Liver (tissue), 9 donors: ENCODE data around the gene CMPK1. TPM values are rescaled to one million over a fixed set of nuclear protein-coding genes. Genes with fewer than 3 reads are reported as not detected.

Experiments
- DNase-seq: peaks from one replicate; pipeline ENCODE4 v3.0.0-alpha.2; 2017; ENCODE audit warnings: low spot score
- H3K27ac ChIP-seq, 2 donors: one replicate each; pipeline ENCODE4 v1.7.0; 2013; ENCODE audit warnings: inconsistent platforms in 2 of 2, low read length in 2 of 2, control low read depth in 1 of 2, low read depth in 1 of 2, mild to moderate bottlenecking in 1 of 2
- H3K27me3 ChIP-seq, 4 donors: one replicate each; pipeline versions ENCODE4 v1.6.1 to v1.7.0; 2013; ENCODE audit warnings: low read length in 3 of 4, inconsistent platforms in 1 of 4, mild to moderate bottlenecking in 1 of 4, moderate library complexity in 1 of 4; ENCODE audit not compliant: control insufficient read depth in 4 of 4, insufficient read depth in 4 of 4
- H3K36me3 ChIP-seq, 4 donors: one replicate each; pipeline versions ENCODE4 v1.6.1 to v1.7.0; 2013; ENCODE audit warnings: low read length in 3 of 4, mild to moderate bottlenecking in 3 of 4, low read depth in 1 of 4, moderate library complexity in 1 of 4; ENCODE audit not compliant: control insufficient read depth in 4 of 4, insufficient read depth in 3 of 4
- H3K4me1 ChIP-seq, 4 donors: one replicate each; pipeline versions ENCODE4 v1.6.1 to v1.7.0; 2013; ENCODE audit warnings: low read length in 3 of 4, mild to moderate bottlenecking in 3 of 4, moderate library complexity in 1 of 4; ENCODE audit not compliant: control insufficient read depth in 4 of 4, insufficient read depth in 4 of 4
- H3K4me3 ChIP-seq, 3 donors: one replicate each; pipeline versions ENCODE4 v1.6.1 to v1.7.0; 2013; ENCODE audit warnings: low read length in 3 of 3, control low read depth in 1 of 3, low read depth in 1 of 3, mild to moderate bottlenecking in 1 of 3
- H3K9ac ChIP-seq, 2 donors: one replicate each; pipeline ENCODE4 v1.7.0; 2013; ENCODE audit warnings: low read length in 2 of 2, mild to moderate bottlenecking in 2 of 2, moderate library complexity in 2 of 2, control low read depth in 1 of 2, low read depth in 1 of 2
- H3K9me3 ChIP-seq, 4 donors: one replicate each; pipeline versions ENCODE4 v1.6.1 to v1.7.0; 2013; ENCODE audit warnings: low read length in 3 of 4; ENCODE audit not compliant: control insufficient read depth in 4 of 4
- EGR1 ChIP-seq, 2 donors: IDR thresholded peaks; 2 replicates each; pipeline ENCODE4 v1.6.1; 2016 to 2018; ENCODE audit warnings: antibody characterized with exemption in 2 of 2, low read depth in 2 of 2
- FOXA2 ChIP-seq: IDR thresholded peaks from 2 replicates; pipeline ENCODE4 v1.6.1; 2016; ENCODE audit warnings: antibody characterized with exemption
- GABPA ChIP-seq, 2 donors: IDR thresholded peaks in 1 of 2; conservative IDR thresholded peaks in 1 of 2; 2 replicates each; pipeline ENCODE4 v1.6.1; 2016; ENCODE audit warnings: antibody characterized with exemption in 2 of 2, mild to moderate bottlenecking in 1 of 2, moderate library complexity in 1 of 2
- HNF4A ChIP-seq, 2 donors: conservative IDR thresholded peaks; 2 replicates each; pipeline ENCODE4 v1.6.1; 2016; ENCODE audit warnings: antibody characterized with exemption in 2 of 2, mild to moderate bottlenecking in 2 of 2
- HNF4G ChIP-seq: IDR thresholded peaks from 2 replicates; pipeline ENCODE4 v1.6.1; 2016; ENCODE audit warnings: antibody characterized with exemption
- JUND ChIP-seq, 2 donors: IDR thresholded peaks; 2 replicates each; pipeline ENCODE4 v1.6.1; 2016; ENCODE audit warnings: antibody characterized with exemption in 2 of 2
- RAD21 ChIP-seq, 2 donors: IDR thresholded peaks; 2 replicates each; pipeline ENCODE4 v1.6.1; 2016; ENCODE audit warnings: antibody characterized with exemption in 2 of 2, mild to moderate bottlenecking in 2 of 2
- REST ChIP-seq: IDR thresholded peaks from 2 replicates; pipeline ENCODE4 v1.6.1; 2016; ENCODE audit warnings: antibody characterized with exemption, mild to moderate bottlenecking
- RXRA ChIP-seq, 2 donors: IDR thresholded peaks; 2 replicates each; pipeline ENCODE4 v1.6.1; 2017 to 2018; ENCODE audit warnings: antibody characterized with exemption in 2 of 2, mild to moderate bottlenecking in 1 of 2
- SP1 ChIP-seq: IDR thresholded peaks from 2 replicates; pipeline ENCODE4 v1.6.1; 2018; ENCODE audit warnings: antibody characterized with exemption, mild to moderate bottlenecking
- TAF1 ChIP-seq: conservative IDR thresholded peaks from 2 replicates; pipeline ENCODE4 v1.6.1; 2016; ENCODE audit warnings: antibody characterized with exemption, mild to moderate bottlenecking
- YY1 ChIP-seq: IDR thresholded peaks from 2 replicates; pipeline ENCODE4 v1.6.1; 2016; ENCODE audit warnings: antibody characterized with exemption, mild to moderate bottlenecking
- ZBTB33 ChIP-seq: IDR thresholded peaks from 2 replicates; pipeline ENCODE4 v1.6.1; 2016; ENCODE audit warnings: antibody characterized with exemption
- WGBS: extraction: QIAGEN DNeasy Blood & Tissue Kit; methylation state at CpG from one replicate; pipeline ENCODE4 v1.1.7; 2013; 5-methylcytosine and 5-hydroxymethylcytosine counted together
- polyA plus RNA-seq, 2 donors: library from polyadenylated mRNA; stranded (reverse) in 1 of 2; unstranded in 1 of 2; fragments of 200-250 nt in 1 of 2; fragments of >200 nt in 1 of 2; fragmentation: Nextera tagmentation in 1 of 2; extraction: Ambion mirVana in 1 of 2; gene quantifications; one replicate each; pipeline versions ENCODE4 v1.2.1 to v1.2.3, GENCODE V29; 2013 to 2015
- total RNA-seq, 2 donors: library from RNA; depleted of rRNA; stranded (reverse); fragments of >200 nt; gene quantifications; one replicate each; pipeline ENCODE4 v1.2.3, GENCODE V29; 2014
- TF ChIP-seq, protein P1 (sequence below): IDR thresholded peaks from 2 replicates; pipeline ENCODE4 v1.6.1; 2016; ENCODE audit warnings: antibody characterized with exemption
- TF ChIP-seq, protein P2 (sequence below): fragments of 150-350 bp; IDR thresholded peaks from 2 replicates; pipeline ENCODE4 v1.5.1; 2017; ENCODE audit warnings: improper control_type of control experiment, low read depth, low read length; ENCODE audit not compliant: missing input control
- donor health status: healthy.
- donor health status: healthy.
- donor health status: healthy.
- donor health status: healthy.
- donor health status: healthy.

CMPK1 gene
- total and polyA plus RNA-seq, 4 donors = 66.8 to 146 (median 87.0) TPM

DNA sequence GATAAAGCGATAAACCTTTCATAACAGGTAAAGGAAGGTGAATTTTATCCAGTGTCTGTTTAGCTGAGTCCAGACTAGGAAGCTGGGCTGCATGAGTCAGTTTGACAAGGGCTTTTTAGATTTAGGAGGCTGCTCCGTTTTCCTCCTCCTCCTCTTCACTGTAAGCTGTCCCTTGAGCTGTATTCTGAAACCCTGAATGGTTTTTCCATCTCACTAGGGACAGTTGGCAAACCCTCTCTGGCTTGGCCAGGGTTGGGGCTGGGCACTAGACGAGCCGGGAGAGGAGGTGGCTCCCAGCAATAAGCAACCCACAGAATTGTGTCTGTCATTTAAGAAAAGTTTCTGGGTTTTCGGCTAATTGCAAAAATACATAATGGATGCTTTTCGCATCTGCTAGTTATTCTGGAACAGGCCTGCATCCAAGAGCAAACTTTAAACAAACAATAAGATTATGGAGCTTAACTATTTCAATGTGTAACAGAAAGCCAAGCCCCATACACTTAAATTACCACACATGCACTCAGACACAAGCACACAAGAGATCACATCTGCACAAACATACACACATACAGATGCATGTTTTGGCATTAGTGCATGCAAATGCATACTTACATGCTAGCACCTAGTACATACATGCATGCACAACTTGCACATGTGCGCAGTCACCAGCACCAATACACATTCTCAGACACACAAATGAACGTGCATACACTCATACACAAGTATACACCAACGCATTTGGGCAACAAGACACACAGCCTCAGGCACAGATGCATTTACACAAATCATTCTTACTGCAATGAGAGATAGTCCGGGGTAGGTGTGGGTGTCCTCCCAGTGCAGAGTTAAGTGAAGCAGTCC, 54.7 kb downstream of the CMPK1 start:
- H3K36me3 ChIP-seq = no peaks in the 10 kb centered on the region
- H3K27ac ChIP-seq = no peak overlapping the region
- no peak for TF ChIP-seq RAD21 (IDR thresholded peaks at IDR 0.05)
- TF ChIP-seq RXRA (IDR thresholded peaks at IDR 0.05) = no peak
- TF ChIP-seq JUND (IDR thresholded peaks at IDR 0.05) = no peak
- no peak for TF ChIP-seq YY1
- TF ChIP-seq EGR1 (IDR thresholded peaks at IDR 0.05; ENCODE audit: low read depth in 2 of 2) = no peak
- TF ChIP-seq, protein P1, sequence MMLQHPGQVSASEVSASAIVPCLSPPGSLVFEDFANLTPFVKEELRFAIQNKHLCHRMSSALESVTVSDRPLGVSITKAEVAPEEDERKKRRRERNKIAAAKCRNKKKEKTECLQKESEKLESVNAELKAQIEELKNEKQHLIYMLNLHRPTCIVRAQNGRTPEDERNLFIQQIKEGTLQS = no peak
- TF ChIP-seq TAF1 = no peak
- no peak for TF ChIP-seq HNF4A (conservative IDR thresholded peaks at IDR 0.05)
- no peak overlapping the region for H3K4me3 ChIP-seq
- H3K27me3 ChIP-seq = no peaks in the 10 kb centered on the region
- H3K4me1 ChIP-seq = no peaks in the 10 kb centered on the region
- no peaks in the 10 kb centered on the region for H3K9me3 ChIP-seq
- DNase-seq = no peak
- H3K9ac ChIP-seq = no peak overlapping the region
- 40% methylated on average over 10 of the region's 10 CpGs for WGBS

DNA sequence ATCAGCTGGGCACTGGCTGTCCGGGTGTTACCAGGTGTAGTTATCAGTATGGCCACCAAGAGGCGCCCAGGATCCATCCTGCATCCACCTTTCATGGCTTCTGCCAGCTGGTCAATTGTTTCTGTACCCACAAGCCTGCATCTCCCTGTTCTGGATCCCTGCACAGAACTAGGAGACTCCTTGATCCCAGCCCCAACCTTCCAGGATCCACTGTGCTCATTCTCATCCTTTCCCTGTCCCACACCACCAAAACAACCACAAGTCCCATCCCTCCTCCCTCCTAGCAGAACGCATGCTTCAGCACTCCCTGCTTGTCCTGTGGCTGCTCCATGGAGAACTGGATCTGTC, 55.3 kb downstream of the CMPK1 start:
- H3K27me3 ChIP-seq = no peaks in the 10 kb centered on the region
- peak; percentile 62 for DNase-seq
- H3K27ac ChIP-seq = no peak overlapping the region
- H3K9ac ChIP-seq = no peak overlapping the region
- no peaks in the 10 kb centered on the region for H3K4me1 ChIP-seq
- no peaks in the 10 kb centered on the region for H3K9me3 ChIP-seq
- no peaks in the 10 kb centered on the region for H3K36me3 ChIP-seq
- TF ChIP-seq GABPA (IDR thresholded peaks at IDR 0.05 in 1 of 2, conservative IDR thresholded peaks at IDR 0.05 in 1 of 2) (no peak), HNF4G (no peak), ZBTB33 (no peak), RAD21 (IDR thresholded peaks at IDR 0.05) (peak; percentile 83 to 88), RXRA (IDR thresholded peaks at IDR 0.05) (no peak)
- TF ChIP-seq, protein P1 = no peak
- TF ChIP-seq, protein P2, sequence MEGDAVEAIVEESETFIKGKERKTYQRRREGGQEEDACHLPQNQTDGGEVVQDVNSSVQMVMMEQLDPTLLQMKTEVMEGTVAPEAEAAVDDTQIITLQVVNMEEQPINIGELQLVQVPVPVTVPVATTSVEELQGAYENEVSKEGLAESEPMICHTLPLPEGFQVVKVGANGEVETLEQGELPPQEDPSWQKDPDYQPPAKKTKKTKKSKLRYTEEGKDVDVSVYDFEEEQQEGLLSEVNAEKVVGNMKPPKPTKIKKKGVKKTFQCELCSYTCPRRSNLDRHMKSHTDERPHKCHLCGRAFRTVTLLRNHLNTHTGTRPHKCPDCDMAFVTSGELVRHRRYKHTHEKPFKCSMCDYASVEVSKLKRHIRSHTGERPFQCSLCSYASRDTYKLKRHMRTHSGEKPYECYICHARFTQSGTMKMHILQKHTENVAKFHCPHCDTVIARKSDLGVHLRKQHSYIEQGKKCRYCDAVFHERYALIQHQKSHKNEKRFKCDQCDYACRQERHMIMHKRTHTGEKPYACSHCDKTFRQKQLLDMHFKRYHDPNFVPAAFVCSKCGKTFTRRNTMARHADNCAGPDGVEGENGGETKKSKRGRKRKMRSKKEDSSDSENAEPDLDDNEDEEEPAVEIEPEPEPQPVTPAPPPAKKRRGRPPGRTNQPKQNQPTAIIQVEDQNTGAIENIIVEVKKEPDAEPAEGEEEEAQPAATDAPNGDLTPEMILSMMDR = peak; percentile 72
- H3K4me3 ChIP-seq = no peak overlapping the region
- WGBS = 28% methylated on average over 3 of the region's 3 CpGs

DNA sequence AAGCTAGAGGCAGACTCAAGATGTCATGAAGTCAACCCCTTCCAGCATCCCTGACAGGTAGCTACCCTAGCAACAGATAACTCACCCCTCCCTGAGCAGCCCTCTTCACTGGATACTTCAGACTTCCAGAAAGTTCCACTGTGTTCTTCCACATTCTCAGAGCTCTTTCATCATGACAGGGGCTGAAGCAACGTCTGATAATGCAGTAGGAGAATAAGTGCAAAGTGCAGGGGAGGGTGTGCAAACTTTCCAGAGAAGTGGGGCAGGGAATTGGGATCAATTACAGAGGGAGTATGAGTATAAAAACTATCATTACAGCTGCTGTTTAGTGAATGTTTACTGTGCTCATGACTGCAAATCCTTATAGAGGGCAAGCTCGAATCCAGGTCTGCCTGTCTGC, 56.1 kb downstream of the CMPK1 start:
- Histone ChIP-seq H3K27ac (no peak overlapping the region), H3K4me3 (no peak overlapping the region), H3K27me3 (no peaks in the 10 kb centered on the region), H3K9ac (no peak overlapping the region), H3K9me3 (no peaks in the 10 kb centered on the region), H3K36me3 (no peaks in the 10 kb centered on the region), H3K4me1 (no peaks in the 10 kb centered on the region)
- no peak for DNase-seq
- 49% methylated on average over 2 of the region's 2 CpGs for WGBS
- TF ChIP-seq HNF4A (conservative IDR thresholded peaks at IDR 0.05) (peak; percentile 46 to 64), EGR1 (IDR thresholded peaks at IDR 0.05; ENCODE audit: low read depth in 2 of 2) (no peak), REST (no peak), FOXA2 (no peak), SP1 (no peak), ZBTB33 (peak; percentile 12), TAF1 (no peak)
